HEK293 (cell line): ENCODE data around the gene POLH.

Experiments
- BCL11A ChIP-seq: fragments of 450-650 bp; formaldehyde crosslinking; IDR thresholded peaks from 2 replicates; pipeline ENCODE4 v1.5.1; 2016; ENCODE audit warnings: low read depth, missing biosample characterization, missing genetic modification characterization
- BCL11B ChIP-seq: fragments of 450-650 bp; formaldehyde crosslinking; IDR thresholded peaks from 2 replicates; pipeline ENCODE4 v1.5.1; 2016; ENCODE audit warnings: low read depth, missing biosample characterization, missing genetic modification characterization
- ELK4 ChIP-seq: IDR thresholded peaks from 2 replicates; pipeline ENCODE4 v1.6.1; 2011; ENCODE audit warnings: mild to moderate bottlenecking, low read depth, low read length, borderline replicate concordance
- FEZF1 ChIP-seq: fragments of 450-650 bp; formaldehyde crosslinking; IDR thresholded peaks from 2 replicates; pipeline ENCODE4 v1.5.1; 2016; ENCODE audit warnings: missing biosample characterization, missing genetic modification characterization
- IKZF3 ChIP-seq: fragments of 450-650 bp; IDR thresholded peaks from 2 replicates; pipeline ENCODE4 v1.5.0; 2018; ENCODE audit warnings: missing biosample characterization, mild to moderate bottlenecking, missing genetic modification characterization, moderate library complexity
- OVOL3 ChIP-seq: fragments of 450-650 bp; formaldehyde crosslinking; IDR thresholded peaks from 2 replicates; pipeline ENCODE4 v1.5.1; 2016; ENCODE audit warnings: missing biosample characterization, missing genetic modification characterization
- REPIN1 ChIP-seq: fragments of 450-650 bp; formaldehyde crosslinking; IDR thresholded peaks from 2 replicates; pipeline ENCODE4 v1.5.1; 2017; ENCODE audit warnings: missing biosample characterization, missing genetic modification characterization, low read depth
- SP3 ChIP-seq: fragments of 450-650 bp; formaldehyde crosslinking; IDR thresholded peaks from 2 replicates; pipeline ENCODE4 v1.5.1; 2016; ENCODE audit warnings: missing biosample characterization, missing genetic modification characterization
- TCF7L2 ChIP-seq: IDR thresholded peaks from 2 replicates; pipeline ENCODE4 v1.6.1; 2011; ENCODE audit warnings: low read depth, mild to moderate bottlenecking, inconsistent platforms, low read length, moderate library complexity, borderline replicate concordance
- ZEB2 ChIP-seq: fragments of 450-650 bp; formaldehyde crosslinking; IDR thresholded peaks from 2 replicates; pipeline ENCODE4 v1.5.1; 2016; ENCODE audit warnings: missing biosample characterization, missing genetic modification characterization
- ZFP37 ChIP-seq: fragments of 450-650 bp; formaldehyde crosslinking; IDR thresholded peaks from 2 replicates; pipeline ENCODE4 v1.5.1; 2016; ENCODE audit warnings: missing biosample characterization, missing genetic modification characterization
- ZFP41 ChIP-seq: fragments of 450-650 bp; formaldehyde crosslinking; IDR thresholded peaks from 2 replicates; pipeline ENCODE4 v1.5.1; 2016; ENCODE audit warnings: missing biosample characterization, missing genetic modification characterization, borderline replicate concordance
- ZIC2 ChIP-seq: fragments of 450-650 bp; formaldehyde crosslinking; IDR thresholded peaks from 2 replicates; pipeline ENCODE4 v1.5.1; 2016; ENCODE audit warnings: missing biosample characterization, missing genetic modification characterization
- ZNF133 ChIP-seq: fragments of 450-650 bp; formaldehyde crosslinking; IDR thresholded peaks from 2 replicates; pipeline ENCODE4 v1.5.1; 2016; ENCODE audit warnings: missing biosample characterization, missing genetic modification characterization
- ZNF146 ChIP-seq: fragments of 450-650 bp; formaldehyde crosslinking; IDR thresholded peaks from 2 replicates; pipeline ENCODE4 v1.5.1; 2016; ENCODE audit warnings: missing biosample characterization, missing genetic modification characterization
- ZNF157 ChIP-seq: fragments of 450-650 bp; formaldehyde crosslinking; IDR thresholded peaks from 2 replicates; pipeline ENCODE4 v1.5.1; 2016; ENCODE audit warnings: missing biosample characterization, missing genetic modification characterization
- ZNF184 ChIP-seq: fragments of 450-650 bp; IDR thresholded peaks from 2 replicates; pipeline ENCODE4 v1.5.1; 2018; ENCODE audit warnings: missing biosample characterization, mild to moderate bottlenecking, missing genetic modification characterization
- ZNF274 ChIP-seq, 2 experiments: fragments of 200-500 bp in 1 of 2; fragments of 450-650 bp in 1 of 2; sonication (Bioruptor generic) in 1 of 2; formaldehyde crosslinking in 1 of 2; IDR thresholded peaks; 2 replicates each; pipeline versions ENCODE4 v1.5.1 to v1.6.1; 2014 to 2016; ENCODE audit warnings: borderline replicate concordance in 1 of 2, inconsistent platforms in 1 of 2, low read length in 1 of 2, missing biosample characterization in 1 of 2, missing genetic modification characterization in 1 of 2
- ZNF280C ChIP-seq: fragments of 450-650 bp; formaldehyde crosslinking; IDR thresholded peaks from 2 replicates; pipeline ENCODE4 v1.5.1; 2016; ENCODE audit warnings: missing biosample characterization, missing genetic modification characterization
- ZNF292 ChIP-seq: fragments of 450-650 bp; formaldehyde crosslinking; IDR thresholded peaks from 2 replicates; pipeline ENCODE4 v1.5.1; 2016; ENCODE audit warnings: low read depth, missing biosample characterization, missing genetic modification characterization, borderline replicate concordance
- ZNF394 ChIP-seq: fragments of 450-650 bp; formaldehyde crosslinking; IDR thresholded peaks from 2 replicates; pipeline ENCODE4 v1.5.1; 2016; ENCODE audit warnings: missing biosample characterization, missing genetic modification characterization, mild to moderate bottlenecking, moderate library complexity, borderline replicate concordance
- ZNF510 ChIP-seq: fragments of 450-650 bp; formaldehyde crosslinking; IDR thresholded peaks from 2 replicates; pipeline ENCODE4 v1.5.1; 2018; ENCODE audit warnings: mild to moderate bottlenecking, missing genetic modification characterization, missing biosample characterization; ENCODE audit not compliant: insufficient replicate concordance
- ZNF548 ChIP-seq: fragments of 450-650 bp; formaldehyde crosslinking; IDR thresholded peaks from 2 replicates; pipeline ENCODE4 v1.5.1; 2016; ENCODE audit warnings: missing biosample characterization, missing genetic modification characterization
- ZNF558 ChIP-seq: fragments of 450-650 bp; formaldehyde crosslinking; IDR thresholded peaks from 2 replicates; pipeline ENCODE4 v1.5.1; 2016; ENCODE audit warnings: missing biosample characterization, missing genetic modification characterization
- ZNF571 ChIP-seq: fragments of 450-650 bp; formaldehyde crosslinking; IDR thresholded peaks from 2 replicates; pipeline ENCODE4 v1.5.0; 2017; ENCODE audit warnings: missing biosample characterization, missing genetic modification characterization
- ZNF596 ChIP-seq: fragments of 450-650 bp; IDR thresholded peaks from 2 replicates; pipeline ENCODE4 v1.5.0; 2018; ENCODE audit warnings: missing biosample characterization, mild to moderate bottlenecking, missing genetic modification characterization, moderate library complexity
- ZNF610 ChIP-seq: fragments of 450-650 bp; formaldehyde crosslinking; IDR thresholded peaks from 2 replicates; pipeline ENCODE4 v1.5.1; 2016; ENCODE audit warnings: missing biosample characterization, missing genetic modification characterization, borderline replicate concordance
- ZNF624 ChIP-seq: fragments of 450-650 bp; formaldehyde crosslinking; IDR thresholded peaks from 2 replicates; pipeline ENCODE4 v1.5.1; 2017; ENCODE audit warnings: missing biosample characterization, missing genetic modification characterization
- ZNF639 ChIP-seq: fragments of 450-650 bp; formaldehyde crosslinking; IDR thresholded peaks from 2 replicates; pipeline ENCODE4 v1.5.1; 2016; ENCODE audit warnings: missing biosample characterization, missing genetic modification characterization
- ZNF664 ChIP-seq: fragments of 450-650 bp; formaldehyde crosslinking; IDR thresholded peaks from 2 replicates; pipeline ENCODE4 v1.5.1; 2016; ENCODE audit warnings: missing biosample characterization, missing genetic modification characterization
- ZNF701 ChIP-seq: fragments of 450-650 bp; formaldehyde crosslinking; IDR thresholded peaks from 2 replicates; pipeline ENCODE4 v1.5.1; 2016; ENCODE audit warnings: missing biosample characterization, missing genetic modification characterization
- ZNF776 ChIP-seq: fragments of 450-650 bp; formaldehyde crosslinking; IDR thresholded peaks from 2 replicates; pipeline ENCODE4 v1.5.0; 2017; ENCODE audit warnings: missing biosample characterization, missing genetic modification characterization, borderline replicate concordance
- ZSCAN18 ChIP-seq: fragments of 450-650 bp; formaldehyde crosslinking; IDR thresholded peaks from 2 replicates; pipeline ENCODE4 v1.5.1; 2016; ENCODE audit warnings: missing biosample characterization, missing genetic modification characterization

The POLH gene

GRCh38 chr6:43575772-43576551 lies at the start of gene POLH, which contains the start of gene XPO5 (continued):
- TF ChIP-seq ZNF280C (tag by site-specific recombination) (no peak), BCL11B (tag by site-specific recombination) (no peak), ZNF548 (tag by site-specific recombination) (no peak), FEZF1 (tag by site-specific recombination) (peak; percentile 34; the same call in 1 of the 2 replicates), ZFP37 (tag by site-specific recombination) (no peak; the same call in 1 of the 2 replicates), ZSCAN18 (tag by site-specific recombination) (no peak), ZNF292 (no peak), ZNF184 (tag by site-specific recombination) (no peak), ZNF776 (tag by site-specific recombination) (no peak), ZNF610 (tag by site-specific recombination) (peak; percentile 73; the same call in 1 of the 2 replicates), ZNF133 (no peak), ZNF664 (tag by site-specific recombination) (no peak), ZNF394 (peak; percentile 83), ZNF639 (tag by site-specific recombination) (peak; percentile 24; the same call in 1 of the 2 replicates), OVOL3 (tag by site-specific recombination) (no peak; the same call in 1 of the 2 replicates), ZNF596 (tag by site-specific recombination) (no peak), ELK4 (no peak), ZNF701 (tag by site-specific recombination) (no peak), ZFP41 (tag by site-specific recombination) (no peak), ZNF157 (no peak), REPIN1 (tag by site-specific recombination) (no peak; the same call in 1 of the 2 replicates), TCF7L2 (peak; percentile 38; the same call in 1 of the 2 replicates), IKZF3 (peak; percentile 73; the same call in 1 of the 2 replicates), ZNF274 (IDR thresholded peaks at IDR 0.05; ENCODE audit: low read length) (no peak), ZNF274 (tag by site-specific recombination; IDR thresholded peaks at IDR 0.05; ENCODE audit: borderline replicate concordance) (no peak), ZNF558 (tag by site-specific recombination) (no peak), SP3 (tag by site-specific recombination) (peak; percentile 77; the same call in 1 of the 2 replicates), ZIC2 (tag by site-specific recombination) (peak; percentile 83), ZNF146 (no peak; the same call in 1 of the 2 replicates), ZNF510 (tag by site-specific recombination) (no peak), BCL11A (tag by site-specific recombination) (no peak), ZNF571 (no peak), ZEB2 (tag by site-specific recombination) (peak; percentile 69), ZNF624 (no peak)
